ENCODE data around the gene RNF43. TPM values are rescaled to one million over a fixed set of nuclear protein-coding genes. Genes with fewer than 3 reads are reported as not detected.

RNF43 gene
- total RNA-seq, 1 experiment from 2014 or later = 42.2 TPM

- H3K4me3 ChIP-seq (replicated peaks in 1 of 2; ENCODE audit: low read depth in 1 of 2, low read length in 2 of 2) = no peak overlapping the region
- ChIA-PET CTCF (interaction anchor here (1.3 kb wide), 1 partner anchor 11 kb away, joined by 3 read pairs; no protein-coding TSS in a partner anchor), POLR2A (interaction anchor here (0.7 to 2.4 kb wide), 3 partner anchors 9 to 53 kb away, joined by 3 to 5 read pairs (median 5); partner anchors contain the start of gene SUPT4H1), RAD21 (ENCODE audit: low non-redundant PET in 1 of 2, low total read pairs in 2 of 2, uncharacterized antibody in 2 of 2, unreplicated experiment in 2 of 2) (interaction anchor here in 1 of 2 experiments (0.6 kb wide), 1 partner anchor 19 kb away, joined by 3 read pairs; no protein-coding TSS in a partner anchor)
- peaks cover 69% of the 10 kb centered on the region for H3K79me2 ChIP-seq (ENCODE audit: insufficient read depth, low read length)
- no peak overlapping the region for H2AFZ ChIP-seq (ENCODE audit: low read depth, low read length, poor library complexity, severe bottlenecking)
- DNase-seq (ENCODE audit: low read depth, low spot score) (no peak), ATAC-seq (no peak)
- no peak overlapping the region for H3K27ac ChIP-seq (ENCODE audit: low read depth, low read length)
- H3K4me2 ChIP-seq (ENCODE audit: low read length) = no peak overlapping the region
- no peaks in the 10 kb centered on the region for H3K27me3 ChIP-seq (ENCODE audit: insufficient read depth, low read length)
- H3K9me3 ChIP-seq (ENCODE audit: control insufficient read depth in 1 of 2, insufficient read depth in 1 of 2, low read depth in 1 of 2, low read length in 2 of 2) = no peaks in the 10 kb centered on the region
- no peaks in the 10 kb centered on the region for H4K20me1 ChIP-seq (ENCODE audit: insufficient read depth)
- BruUV-seq (replicated peaks) = TSS peak; percentile 26
- peaks cover 11 to 36% of the 10 kb centered on the region in 2 experiments; a peak in 3 of 4 replicates for H3K36me3 ChIP-seq (ENCODE audit: control insufficient read depth in 1 of 2, insufficient read depth in 2 of 2, low read length in 2 of 2)
- H3K9ac ChIP-seq (ENCODE audit: low read length) = no peak overlapping the region
- H3K9me2 ChIP-seq (ENCODE audit: insufficient read depth) = no peaks in the 10 kb centered on the region
- H3K4me1 ChIP-seq (ENCODE audit: control insufficient read depth in 1 of 2, insufficient read depth in 2 of 2, low read length in 2 of 2) = peaks cover 21 to 26% of the 10 kb centered on the region in 2 experiments
- intact Hi-C loops (cut with micrococcal nuclease) = no loop called here
- TF ChIP-seq CBX3 (IDR thresholded peaks at IDR 0.05; ENCODE audit: low read depth) = no peak
- TF ChIP-seq EZH2 (IDR thresholded peaks at IDR 0.05) = no peak
- no peak for TF ChIP-seq ATF3 (IDR thresholded peaks at IDR 0.05)
- no peak for TF ChIP-seq TCF7L2 (IDR thresholded peaks at IDR 0.05; ENCODE audit: borderline replicate concordance, extremely low read depth, insufficient read depth, insufficient read length)
- no peak for TF ChIP-seq SRF (IDR thresholded peaks at IDR 0.05; ENCODE audit: low read depth)
- TF ChIP-seq YY1 (IDR thresholded peaks at IDR 0.05; ENCODE audit: extremely low read depth, insufficient replicate concordance, low read depth, low read length) = no peak
- no peak for TF ChIP-seq ELF1 (IDR thresholded peaks at IDR 0.05; ENCODE audit: borderline replicate concordance, low read depth)
- no peak for TF ChIP-seq EZH2phosphoT487 (IDR thresholded peaks at IDR 0.05; ENCODE audit: borderline replicate concordance)
- no peak for TF ChIP-seq POLR2AphosphoS5 (IDR thresholded peaks at IDR 0.05; ENCODE audit: low read depth, low read length)
- TF ChIP-seq FOSL1 (IDR thresholded peaks at IDR 0.05; ENCODE audit: low read depth) = no peak
- no peak for TF ChIP-seq ZNF274 (IDR thresholded peaks at IDR 0.05; ENCODE audit: low read depth, low read length)
- TF ChIP-seq RAD21 (IDR thresholded peaks at IDR 0.05; ENCODE audit: low read depth) = no peak
- TF ChIP-seq, protein P1, sequence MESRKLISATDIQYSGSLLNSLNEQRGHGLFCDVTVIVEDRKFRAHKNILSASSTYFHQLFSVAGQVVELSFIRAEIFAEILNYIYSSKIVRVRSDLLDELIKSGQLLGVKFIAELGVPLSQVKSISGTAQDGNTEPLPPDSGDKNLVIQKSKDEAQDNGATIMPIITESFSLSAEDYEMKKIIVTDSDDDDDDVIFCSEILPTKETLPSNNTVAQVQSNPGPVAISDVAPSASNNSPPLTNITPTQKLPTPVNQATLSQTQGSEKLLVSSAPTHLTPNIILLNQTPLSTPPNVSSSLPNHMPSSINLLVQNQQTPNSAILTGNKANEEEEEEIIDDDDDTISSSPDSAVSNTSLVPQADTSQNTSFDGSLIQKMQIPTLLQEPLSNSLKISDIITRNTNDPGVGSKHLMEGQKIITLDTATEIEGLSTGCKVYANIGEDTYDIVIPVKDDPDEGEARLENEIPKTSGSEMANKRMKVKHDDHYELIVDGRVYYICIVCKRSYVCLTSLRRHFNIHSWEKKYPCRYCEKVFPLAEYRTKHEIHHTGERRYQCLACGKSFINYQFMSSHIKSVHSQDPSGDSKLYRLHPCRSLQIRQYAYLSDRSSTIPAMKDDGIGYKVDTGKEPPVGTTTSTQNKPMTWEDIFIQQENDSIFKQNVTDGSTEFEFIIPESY (IDR thresholded peaks at IDR 0.05; ENCODE audit: extremely low read depth, insufficient replicate concordance, low read length) = no peak
- TF ChIP-seq, protein P2, sequence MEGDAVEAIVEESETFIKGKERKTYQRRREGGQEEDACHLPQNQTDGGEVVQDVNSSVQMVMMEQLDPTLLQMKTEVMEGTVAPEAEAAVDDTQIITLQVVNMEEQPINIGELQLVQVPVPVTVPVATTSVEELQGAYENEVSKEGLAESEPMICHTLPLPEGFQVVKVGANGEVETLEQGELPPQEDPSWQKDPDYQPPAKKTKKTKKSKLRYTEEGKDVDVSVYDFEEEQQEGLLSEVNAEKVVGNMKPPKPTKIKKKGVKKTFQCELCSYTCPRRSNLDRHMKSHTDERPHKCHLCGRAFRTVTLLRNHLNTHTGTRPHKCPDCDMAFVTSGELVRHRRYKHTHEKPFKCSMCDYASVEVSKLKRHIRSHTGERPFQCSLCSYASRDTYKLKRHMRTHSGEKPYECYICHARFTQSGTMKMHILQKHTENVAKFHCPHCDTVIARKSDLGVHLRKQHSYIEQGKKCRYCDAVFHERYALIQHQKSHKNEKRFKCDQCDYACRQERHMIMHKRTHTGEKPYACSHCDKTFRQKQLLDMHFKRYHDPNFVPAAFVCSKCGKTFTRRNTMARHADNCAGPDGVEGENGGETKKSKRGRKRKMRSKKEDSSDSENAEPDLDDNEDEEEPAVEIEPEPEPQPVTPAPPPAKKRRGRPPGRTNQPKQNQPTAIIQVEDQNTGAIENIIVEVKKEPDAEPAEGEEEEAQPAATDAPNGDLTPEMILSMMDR (IDR thresholded peaks at IDR 0.05 in 2 of 3, conservative IDR thresholded peaks at IDR 0.05 in 1 of 3; ENCODE audit: borderline replicate concordance in 1 of 3, insufficient read depth in 1 of 3, low read depth in 2 of 3, low read length in 2 of 3) = no peak
- TF ChIP-seq ZFX (IDR thresholded peaks at IDR 0.05) = no peak
- no peak for TF ChIP-seq EGR1 (IDR thresholded peaks at IDR 0.05; ENCODE audit: low read depth)
- TF ChIP-seq SIN3A (IDR thresholded peaks at IDR 0.05; ENCODE audit: low read depth) = no peak
Measured at GRCh38 chr17:58369214-58370031, 47.9 kb downstream of the RNF43 start.
